Bronchial epithelial cell (primary cell): ENCODE data around the gene RAD51B. TPM values are rescaled to one million over a fixed set of nuclear protein-coding genes. Genes with fewer than 3 reads are reported as not detected.

Experiments used
- DNase-seq: peaks from one replicate; pipeline ENCODE4 v3.0.0-alpha.2; 2010; ENCODE audit warnings: low read depth
- FAIRE-seq: peaks from 2 replicates; lab custom pipeline; 2011; peaks lifted over from hg19 to GRCh38; lab: Jason Lieb, UNC
- H3K27me3 ChIP-seq: 2 replicates; pipeline ENCODE4 v1.5.1; 2011; ENCODE audit warnings: low read length; ENCODE audit not compliant: control insufficient read depth, insufficient read depth
- H3K36me3 ChIP-seq: 2 replicates; pipeline ENCODE4 v1.5.1; 2011; ENCODE audit warnings: low read length; ENCODE audit not compliant: control insufficient read depth, insufficient read depth
- H3K4me3 ChIP-seq: 2 replicates; pipeline ENCODE4 v1.5.1; 2011; ENCODE audit warnings: mild to moderate bottlenecking, low read depth, low read length, control low read depth
- CTCF ChIP-seq: IDR thresholded peaks from 2 replicates; pipeline ENCODE4 v1.5.1; 2011; ENCODE audit warnings: mild to moderate bottlenecking, moderate library complexity, low read length, control low read depth, inconsistent platforms; ENCODE audit not compliant: insufficient read depth, severe bottlenecking
- total RNA-seq: library from RNA; depleted of rRNA; stranded (reverse); fragments of >200 nt; gene quantifications from 2 replicates; pipeline ENCODE4 v1.2.1, GENCODE V29; 2014

Gene RAD51B
- total RNA-seq, 1 donor from 2014 or later: 12.1 TPM

- Histone ChIP-seq H3K27me3 (no peaks in the 10 kb centered on the region), H3K36me3 (no peaks in the 10 kb centered on the region), H3K4me3 (no peak overlapping the region)
- no peak for TF ChIP-seq CTCF
- no peak for DNase-seq
- FAIRE-seq: no peak
These were observed 751.6 kb downstream of the RAD51B start for GRCh38 chr14:68571114-68571591.

GRCh38 chr14:68571928-68572525 is 752.4 kb downstream of the RAD51B start:
- DNase-seq (no peak), FAIRE-seq (no peak)
- Histone ChIP-seq H3K4me3 (no peak overlapping the region), H3K27me3 (no peaks in the 10 kb centered on the region), H3K36me3 (no peaks in the 10 kb centered on the region)
- TF ChIP-seq CTCF: no peak

GRCh38 chr14:68573126-68573525 is 753.5 kb downstream of the RAD51B start:
- FAIRE-seq: no peak

GRCh38 chr14:68573722-68574121 is 754.1 kb downstream of the RAD51B start:
- no peaks in the 10 kb centered on the region for H3K36me3 ChIP-seq
- no peak for FAIRE-seq
- no peak overlapping the region for H3K4me3 ChIP-seq
- H3K27me3 ChIP-seq: no peaks in the 10 kb centered on the region
- no peak for DNase-seq
- no peak for TF ChIP-seq CTCF

More at GRCh38 chr14:68573126-68573525, 753.5 kb downstream of the RAD51B start:
- TF ChIP-seq CTCF: no peak
- H3K36me3 ChIP-seq: no peaks in the 10 kb centered on the region
- no peak overlapping the region for H3K4me3 ChIP-seq
- H3K27me3 ChIP-seq: no peaks in the 10 kb centered on the region
- DNase-seq: no peak

- H3K36me3 ChIP-seq: no peaks in the 10 kb centered on the region
- no peak for FAIRE-seq
- no peak for DNase-seq
- TF ChIP-seq CTCF: no peak
- H3K4me3 ChIP-seq: no peak overlapping the region
- no peaks in the 10 kb centered on the region for H3K27me3 ChIP-seq
These were observed 754.9 kb downstream of the RAD51B start for GRCh38 chr14:68574461-68574860.

GRCh38 chr14:68574906-68575305 is 755.3 kb downstream of the RAD51B start:
- no peak for TF ChIP-seq CTCF
- H3K36me3 ChIP-seq: no peaks in the 10 kb centered on the region
- no peak for FAIRE-seq
- H3K4me3 ChIP-seq: no peak overlapping the region
- no peaks in the 10 kb centered on the region for H3K27me3 ChIP-seq
- no peak for DNase-seq
